GM12874 (cell line): ENCODE measurements around the gene RHOXF1.
"Not testable (repeated sequence)": the region's sequence is repeated elsewhere in the genome, so short reads cannot be mapped to it uniquely, and the experiment has no call there.

Experiments used
- TF ChIP-seq, protein P1 (sequence below): IDR thresholded peaks from 2 replicates; pipeline ENCODE4 v1.5.1; 2011; ENCODE audit warnings: low read depth, mild to moderate bottlenecking, control low read depth, low read length, moderate library complexity; ENCODE audit not compliant: insufficient read depth

The RHOXF1 gene

GRCh38 chrX:120087289-120088017, 28.3 kb downstream of the RHOXF1 start:
- TF ChIP-seq, protein P1, sequence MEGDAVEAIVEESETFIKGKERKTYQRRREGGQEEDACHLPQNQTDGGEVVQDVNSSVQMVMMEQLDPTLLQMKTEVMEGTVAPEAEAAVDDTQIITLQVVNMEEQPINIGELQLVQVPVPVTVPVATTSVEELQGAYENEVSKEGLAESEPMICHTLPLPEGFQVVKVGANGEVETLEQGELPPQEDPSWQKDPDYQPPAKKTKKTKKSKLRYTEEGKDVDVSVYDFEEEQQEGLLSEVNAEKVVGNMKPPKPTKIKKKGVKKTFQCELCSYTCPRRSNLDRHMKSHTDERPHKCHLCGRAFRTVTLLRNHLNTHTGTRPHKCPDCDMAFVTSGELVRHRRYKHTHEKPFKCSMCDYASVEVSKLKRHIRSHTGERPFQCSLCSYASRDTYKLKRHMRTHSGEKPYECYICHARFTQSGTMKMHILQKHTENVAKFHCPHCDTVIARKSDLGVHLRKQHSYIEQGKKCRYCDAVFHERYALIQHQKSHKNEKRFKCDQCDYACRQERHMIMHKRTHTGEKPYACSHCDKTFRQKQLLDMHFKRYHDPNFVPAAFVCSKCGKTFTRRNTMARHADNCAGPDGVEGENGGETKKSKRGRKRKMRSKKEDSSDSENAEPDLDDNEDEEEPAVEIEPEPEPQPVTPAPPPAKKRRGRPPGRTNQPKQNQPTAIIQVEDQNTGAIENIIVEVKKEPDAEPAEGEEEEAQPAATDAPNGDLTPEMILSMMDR: no peak

DNA sequence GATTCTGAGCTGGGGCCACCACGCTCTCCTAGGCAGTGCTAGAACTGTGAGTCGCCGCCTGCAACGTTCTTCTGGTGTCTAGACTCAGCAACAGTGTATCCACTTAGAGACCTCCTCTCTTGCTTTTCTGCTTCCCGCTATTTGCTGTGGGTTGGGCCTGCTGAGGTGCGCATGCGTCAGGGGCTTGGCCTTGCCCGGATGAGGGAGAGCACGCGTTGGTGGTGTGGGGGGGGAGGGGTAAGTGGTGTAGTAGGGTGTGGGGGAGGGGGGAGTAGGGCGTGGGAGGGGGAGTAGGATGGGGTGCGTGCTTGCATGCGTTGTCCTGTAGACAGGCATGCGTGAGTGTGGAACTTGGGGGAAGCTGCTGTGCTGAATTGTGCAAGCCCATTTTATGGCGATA, 38.1 kb downstream of the RHOXF1 start, which contains the start of gene RHOXF2B:
TSS of gene RHOXF2B (minus strand) at position 101 of the 400 bp plus-strand sequence. CDS start 138 bp downstream, outside the sequence.
- TF ChIP-seq, protein P1: not testable (repeated sequence)
